NCI-H1092 treated with DMSO at 0.1 percent for 48 hours (cell line): Measurements from ENCODE around the gene MRPL20.

ENCODE experiments used
- DNase-seq: peaks from one replicate; lab custom pipeline; 2025; lab: John Stamatoyannopoulos, UW

The MRPL20 gene

GRCh38 chr1:1361233-1361981 lies 45.7 kb downstream of the MRPL20 start:
- DNase-seq = no peak

GRCh38 chr1:1360506-1361169 lies 46.5 kb downstream of the MRPL20 start:
- DNase-seq = no peak

DNA sequence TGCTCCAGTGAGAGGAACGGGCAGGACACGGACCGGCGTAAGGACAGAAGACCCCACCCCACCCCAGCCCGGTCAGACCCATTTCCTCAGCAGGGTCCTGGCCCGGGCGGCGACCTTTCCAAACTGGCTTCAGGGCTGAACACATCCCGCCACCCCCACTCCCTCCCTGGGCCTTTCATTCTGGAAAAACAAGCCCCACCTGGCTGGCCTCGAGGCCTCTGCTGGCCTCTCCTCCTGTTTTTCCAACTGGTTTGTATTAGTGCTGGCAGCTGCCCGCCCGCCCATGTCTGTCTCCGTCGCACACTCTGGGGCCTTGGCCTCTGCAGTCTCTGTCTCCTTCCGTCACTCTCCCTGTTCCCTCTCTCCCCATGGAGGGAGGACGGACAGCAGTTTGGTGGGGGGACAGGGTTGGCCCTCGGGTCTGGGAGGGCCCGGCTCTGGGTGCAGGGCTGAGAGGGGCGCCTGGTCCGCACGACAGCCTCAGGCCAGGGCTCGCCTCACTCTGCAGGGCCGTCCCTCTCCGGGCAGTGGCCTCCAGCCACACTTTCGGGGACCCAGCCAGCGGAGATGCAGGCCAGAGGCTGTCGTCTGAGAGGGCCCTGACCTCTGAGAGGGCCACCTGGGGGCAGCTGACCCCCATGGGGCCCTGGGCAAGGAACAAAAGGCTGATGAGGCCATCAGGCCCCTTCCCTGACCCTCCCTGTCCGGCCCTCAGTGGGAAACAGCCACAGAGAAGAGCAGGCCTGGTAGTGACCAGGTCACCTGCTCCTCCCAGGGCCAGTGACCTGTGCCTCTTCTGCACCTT lies 47.2 kb downstream of the MRPL20 start:
- DNase-seq = no peak

GRCh38 chr1:1359308-1359663 lies 47.8 kb downstream of the MRPL20 start:
- no peak for DNase-seq

- no peak for DNase-seq
These were observed 48.4 kb downstream of the MRPL20 start, which contains the start of gene MXRA8 for GRCh38 chr1:1358433-1359271. MXRA8 (minus strand) TSS chr1:1358555; CDS start chr1:1358504, 51 bp downstream.

- no peak for DNase-seq
These were observed 49.1 kb downstream of the MRPL20 start for GRCh38 chr1:1357871-1358432.

DNA sequence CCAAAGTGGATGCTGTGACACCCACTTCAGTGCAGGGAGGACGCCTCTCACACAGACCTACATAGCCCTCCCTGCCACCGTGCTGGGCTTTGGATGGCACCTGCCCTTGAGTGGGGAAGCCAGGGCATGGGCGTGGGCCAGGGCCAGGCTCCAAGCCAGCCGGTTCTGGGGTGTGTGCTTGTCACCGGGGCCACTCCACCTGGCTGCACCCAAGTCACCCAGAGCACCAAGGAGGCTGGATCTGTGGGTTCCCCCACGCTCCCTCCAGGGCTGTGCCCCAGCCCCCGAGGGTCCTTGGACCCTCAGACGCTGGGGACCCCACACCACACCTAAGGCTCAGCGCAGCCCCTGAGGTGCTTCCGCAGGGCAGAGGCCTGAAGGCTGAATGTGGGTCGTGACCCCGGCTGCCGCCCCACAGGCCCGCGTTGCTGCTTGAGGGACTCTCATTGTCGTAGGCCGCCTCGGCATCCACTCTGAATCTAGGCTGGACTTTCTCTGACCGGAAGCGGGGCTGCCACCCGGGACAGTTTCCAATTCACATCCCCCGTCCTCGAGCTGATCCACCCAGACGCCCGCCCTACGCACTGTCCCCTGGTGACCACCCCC lies 50.2 kb downstream of the MRPL20 start:
- DNase-seq = no peak

GRCh38 chr1:1356166-1356795 lies 50.8 kb downstream of the MRPL20 start:
- no peak for DNase-seq

DNA sequence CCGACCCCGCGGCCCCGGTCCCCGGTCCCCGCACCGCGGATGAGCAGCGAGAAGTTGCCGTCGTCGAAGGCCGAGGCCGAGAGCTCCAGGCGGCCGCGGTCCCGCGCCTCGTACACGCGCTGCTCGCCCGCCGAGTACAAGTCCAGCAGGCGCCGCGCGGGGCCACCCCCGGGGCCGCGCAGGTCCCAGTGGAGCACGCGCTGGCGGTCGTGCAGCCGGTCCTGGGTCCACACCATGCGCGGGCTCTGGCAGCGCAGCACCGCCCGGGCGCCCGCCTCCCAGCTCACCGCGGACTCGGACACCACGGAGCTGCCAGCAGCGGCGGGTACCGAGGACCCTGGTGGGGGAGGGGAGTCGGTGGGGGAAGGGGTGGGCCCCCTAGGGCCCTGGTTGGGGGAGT lies 51.7 kb downstream of the MRPL20 start:
- DNase-seq = no peak

- DNase-seq = no peak
These were observed 52.5 kb downstream of the MRPL20 start for GRCh38 chr1:1354271-1355247.

- no peak for DNase-seq
These were observed 53.5 kb downstream of the MRPL20 start for GRCh38 chr1:1353389-1354151.

GRCh38 chr1:1352786-1353388 lies 54.2 kb downstream of the MRPL20 start:
- DNase-seq = no peak
